ENCODE measurements around the gene IFITM1.
"Not testable (repeated sequence)": the region's sequence is repeated elsewhere in the genome, so short reads cannot be mapped to it uniquely, and the experiment has no call there.

The IFITM1 gene

GRCh38 chr11:282630-283360 lies 31.0 kb upstream of the IFITM1 start:
- no peak for DNase-seq (ENCODE audit: low read depth, low spot score)

DNA sequence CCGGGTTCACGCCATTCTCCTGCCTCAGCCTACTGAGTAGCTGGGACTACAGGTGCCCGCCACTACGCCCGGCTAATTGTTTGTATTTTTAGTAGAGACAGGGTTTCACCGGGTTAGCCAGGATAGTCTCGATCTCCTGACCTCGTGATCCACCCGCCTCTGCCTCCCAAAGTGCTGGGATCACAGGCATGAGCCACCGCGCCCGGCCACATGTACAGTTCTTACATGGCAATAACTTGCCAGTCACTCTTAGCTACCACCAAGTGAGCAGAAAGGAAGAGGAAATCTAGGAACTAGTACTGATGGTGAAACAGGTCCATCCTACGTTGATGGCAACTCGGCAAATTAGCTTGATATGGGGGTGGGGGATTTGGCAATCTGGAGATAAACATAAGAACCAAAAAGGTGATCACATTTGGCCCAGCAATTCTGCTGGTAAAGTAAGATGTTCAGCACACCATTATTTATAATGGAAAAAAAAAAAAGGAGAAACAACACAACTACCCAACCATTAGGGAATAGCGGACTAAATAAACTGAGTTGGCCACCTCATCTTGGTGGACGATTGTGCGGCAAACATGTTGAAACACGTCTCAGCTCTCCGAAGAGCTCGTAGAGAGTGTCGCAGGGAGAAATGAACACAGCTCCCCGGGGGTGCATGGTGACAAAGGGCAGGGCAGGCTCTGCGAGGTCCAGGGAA lies 30.3 kb upstream of the IFITM1 start:
- no peak for DNase-seq (ENCODE audit: low read depth, low spot score)

DNA sequence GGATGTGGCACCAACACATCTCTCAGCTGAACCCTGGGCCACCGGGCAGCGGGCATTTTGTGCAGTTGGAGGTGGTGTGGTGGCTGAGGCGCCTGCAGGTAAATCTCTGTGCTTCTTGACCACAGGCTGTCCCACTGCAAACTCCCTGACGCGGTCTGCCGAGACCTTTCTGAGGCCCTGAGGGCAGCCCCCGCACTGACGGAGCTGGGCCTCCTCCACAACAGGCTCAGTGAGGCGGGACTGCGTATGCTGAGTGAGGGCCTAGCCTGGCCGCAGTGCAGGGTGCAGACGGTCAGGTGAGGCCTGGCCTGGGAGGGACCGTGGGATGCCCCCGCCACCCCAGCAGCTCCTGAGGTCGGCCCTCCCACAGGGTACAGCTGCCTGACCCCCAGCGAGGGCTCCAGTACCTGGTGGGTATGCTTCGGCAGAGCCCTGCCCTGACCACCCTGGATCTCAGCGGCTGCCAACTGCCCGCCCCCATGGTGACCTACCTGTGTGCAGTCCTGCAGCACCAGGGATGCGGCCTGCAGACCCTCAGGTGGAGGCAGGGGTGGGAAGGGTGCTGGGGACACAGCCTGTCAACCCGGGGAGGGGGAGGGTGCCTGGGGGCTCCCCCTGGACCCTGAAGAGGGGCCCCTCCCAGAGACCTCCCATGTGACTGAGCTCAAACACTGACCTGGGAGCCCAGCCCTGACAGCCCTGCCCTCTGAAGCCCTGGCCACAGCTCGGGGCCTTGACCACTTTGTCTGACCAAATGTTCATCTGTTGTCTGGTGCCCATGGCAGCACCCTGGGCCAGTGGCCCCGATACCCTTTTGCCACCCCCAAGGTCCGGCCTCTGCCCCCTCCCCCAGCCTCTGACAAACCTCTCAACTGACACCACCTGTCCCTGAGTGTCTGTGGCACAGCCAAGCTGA lies 29.5 kb upstream of the IFITM1 start:
- no peak for DNase-seq (ENCODE audit: low read depth, low spot score)

DNA sequence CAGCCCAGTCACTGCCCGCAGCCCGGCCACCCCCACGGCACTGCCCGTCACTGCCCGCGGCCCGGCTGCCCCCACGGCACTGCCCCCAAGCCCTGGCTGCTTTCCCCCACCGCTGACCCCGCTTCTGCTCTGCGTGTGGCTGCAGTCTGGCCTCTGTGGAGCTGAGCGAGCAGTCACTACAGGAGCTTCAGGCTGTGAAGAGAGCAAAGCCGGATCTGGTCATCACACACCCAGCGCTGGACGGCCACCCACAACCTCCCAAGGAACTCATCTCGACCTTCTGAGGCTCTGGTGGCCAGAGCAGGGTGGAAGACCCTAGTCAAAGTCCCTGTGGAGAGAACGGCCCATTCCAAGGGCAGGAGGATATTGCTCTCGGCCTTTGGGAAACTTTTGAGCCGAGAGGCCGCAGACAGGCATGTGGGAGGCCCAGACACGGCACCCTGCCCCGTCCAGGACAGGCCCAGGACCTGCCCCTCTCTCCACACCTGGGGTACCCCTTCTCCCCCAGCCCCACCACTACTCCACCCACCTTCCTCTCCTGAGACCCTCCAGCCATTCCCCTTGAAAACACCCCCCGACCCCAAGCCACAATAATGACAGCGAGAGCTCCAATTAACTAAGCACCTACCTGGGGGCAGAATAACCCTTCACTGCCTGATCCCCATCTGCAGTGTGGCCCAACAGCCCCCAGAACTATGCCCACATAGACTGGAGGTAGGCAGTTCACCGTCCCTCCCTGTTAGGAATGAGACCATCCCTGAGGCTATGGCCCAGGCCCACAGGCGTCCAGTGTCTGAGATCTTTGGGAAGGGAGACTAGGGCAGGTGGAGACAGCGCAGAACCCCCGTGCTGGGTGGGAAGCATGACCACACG lies 28.6 kb upstream of the IFITM1 start:
- DNase-seq (ENCODE audit: low read depth, low spot score), result no peak

DNA sequence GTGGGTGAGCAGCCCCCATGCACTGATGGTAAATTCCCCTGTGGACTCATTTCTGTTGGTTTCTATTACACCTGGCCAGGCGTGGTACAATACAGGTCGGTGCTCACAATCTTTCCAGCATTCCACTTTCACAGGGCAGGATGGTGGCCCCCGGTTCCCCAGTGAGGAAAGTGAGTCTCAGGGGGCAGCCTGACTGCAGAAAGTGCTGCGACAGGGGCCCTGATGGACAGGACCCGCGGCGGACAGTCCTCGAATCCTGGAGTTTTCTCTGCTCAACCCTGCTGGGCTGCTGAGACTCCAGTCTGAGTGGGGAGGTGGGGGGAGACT lies 28.0 kb upstream of the IFITM1 start:
- no peak for DNase-seq (ENCODE audit: low read depth, low spot score)

GRCh38 chr11:286977-287820 lies 26.6 kb upstream of the IFITM1 start:
- not testable (repeated sequence) for DNase-seq (ENCODE audit: low read depth, low spot score)

DNA sequence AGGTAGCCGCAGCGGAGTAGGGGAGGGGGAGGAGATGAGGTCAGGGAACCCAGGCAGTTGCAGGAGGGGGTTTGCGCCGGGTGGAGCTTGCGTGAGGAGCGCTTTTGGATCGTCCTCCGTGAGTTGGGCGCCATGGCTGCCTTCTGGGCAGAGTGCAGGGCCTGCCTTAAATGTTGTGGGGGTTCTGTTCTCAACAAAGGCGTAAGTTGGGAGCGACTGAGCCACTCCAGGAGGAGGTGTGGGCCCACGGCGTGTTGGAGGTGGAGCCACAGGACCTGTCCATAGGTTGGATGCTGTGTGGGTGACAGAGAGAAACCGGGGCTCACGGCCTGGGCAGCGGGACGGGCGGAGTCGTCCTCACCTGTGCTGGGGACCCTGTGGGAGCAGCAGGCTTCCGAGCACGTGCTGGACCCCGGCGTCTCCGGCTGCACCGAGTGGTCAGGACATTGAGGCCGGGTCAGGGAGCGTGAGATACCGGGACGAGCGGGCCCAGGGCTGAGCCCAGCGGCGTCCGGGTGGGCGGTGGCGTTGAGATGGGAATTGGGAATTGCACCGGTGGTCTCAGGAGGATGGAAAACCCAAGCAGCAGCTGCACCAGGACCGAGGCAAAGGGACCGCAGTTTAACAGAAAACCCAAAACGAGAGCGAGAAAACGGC lies 25.9 kb upstream of the IFITM1 start:
- no peak for DNase-seq (ENCODE audit: low read depth, low spot score)

DNA sequence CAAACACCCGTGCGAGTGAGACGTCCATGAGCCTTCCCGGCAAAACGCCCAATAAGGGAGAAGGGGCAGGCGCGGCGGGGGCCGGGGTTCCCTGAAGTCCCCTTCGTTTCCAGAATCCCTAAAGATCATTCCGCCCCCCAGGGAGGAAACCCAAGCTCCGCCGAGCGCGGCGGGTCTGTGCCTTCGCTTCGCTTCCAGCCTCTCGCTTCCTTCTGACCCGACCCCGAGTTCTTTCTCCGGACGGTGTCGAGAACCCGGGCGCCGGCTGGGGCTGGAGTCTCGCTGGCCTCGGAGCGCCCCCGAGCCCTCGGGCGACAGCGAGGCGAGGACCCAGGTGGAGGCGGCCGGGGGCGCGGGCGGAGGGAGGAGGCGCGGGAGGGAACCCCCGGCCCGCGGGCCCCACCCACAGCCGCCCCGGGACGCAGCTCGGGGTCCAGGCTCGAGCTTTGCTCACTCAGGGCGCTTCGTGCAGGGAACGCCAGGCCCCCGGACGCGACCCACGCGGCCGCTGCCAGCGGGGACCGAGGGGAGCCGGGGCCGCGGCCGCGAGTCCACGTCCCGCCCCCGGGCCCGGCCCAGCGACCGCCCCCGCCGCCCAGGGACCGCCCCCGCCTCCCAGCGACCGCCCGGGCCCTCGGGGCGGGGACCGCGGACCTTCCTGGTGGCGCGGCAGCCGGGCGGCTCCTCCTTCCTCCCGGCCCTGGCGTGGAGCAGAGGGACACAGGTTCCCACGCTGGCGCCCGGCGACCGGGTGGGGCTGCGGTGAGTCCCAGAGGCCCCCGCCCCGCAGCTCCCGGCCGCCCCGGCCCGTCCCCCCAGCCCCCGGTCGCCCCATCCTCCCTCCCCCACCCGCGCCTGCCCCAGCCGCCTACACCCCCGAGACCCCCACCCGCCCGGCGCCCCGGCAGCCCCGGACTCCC lies 25.1 kb upstream of the IFITM1 start, which contains the start of gene PGGHG:
TSS of gene PGGHG (plus strand) at position 649 of the 920 bp plus-strand sequence. CDS start 691 bp downstream, outside the sequence.
- no peak for DNase-seq (ENCODE audit: low read depth, low spot score)

- DNase-seq (ENCODE audit: low read depth, low spot score), result no peak
Observed at GRCh38 chr11:289398-289711, 24.5 kb upstream of the IFITM1 start.

GRCh38 chr11:289712-290620 lies 23.9 kb upstream of the IFITM1 start:
- DNase-seq (ENCODE audit: low read depth, low spot score), result no peak

GRCh38 chr11:290621-291231 lies 23.1 kb upstream of the IFITM1 start:
- DNase-seq (ENCODE audit: low read depth, low spot score), result no peak

GRCh38 chr11:291281-292210 lies 22.3 kb upstream of the IFITM1 start:
- peak; percentile 64 for DNase-seq (ENCODE audit: low read depth, low spot score)

GRCh38 chr11:292211-293121 lies 21.4 kb upstream of the IFITM1 start:
- DNase-seq (ENCODE audit: low read depth, low spot score), result no peak

DNA sequence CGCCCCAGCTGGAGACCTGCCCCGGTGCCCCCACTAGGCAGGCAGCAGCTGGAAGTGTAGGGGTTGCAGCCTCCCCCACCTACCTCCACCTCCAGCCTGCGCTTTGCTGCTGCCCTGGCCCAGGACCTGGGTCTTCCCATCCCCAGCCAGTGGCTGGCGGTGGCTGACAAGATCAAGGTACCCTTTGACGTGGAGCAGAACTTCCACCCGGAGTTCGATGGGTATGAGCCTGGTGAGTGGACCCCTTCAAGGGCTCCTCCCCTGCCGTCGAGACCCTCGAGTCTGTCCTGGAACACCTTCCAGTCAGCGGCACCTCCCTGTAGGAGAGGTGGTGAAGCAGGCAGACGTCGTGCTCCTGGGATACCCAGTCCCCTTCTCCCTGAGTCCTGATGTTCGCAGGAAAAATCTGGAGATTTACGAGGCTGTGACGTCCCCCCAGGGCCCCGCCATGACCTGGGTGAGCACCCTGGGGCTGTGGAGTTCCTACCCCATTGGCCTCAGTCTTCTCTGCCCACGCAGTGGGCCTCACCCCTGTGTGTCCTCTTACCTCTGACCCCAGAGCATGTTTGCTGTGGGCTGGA lies 20.5 kb upstream of the IFITM1 start:
- no peak for DNase-seq (ENCODE audit: low read depth, low spot score)

All from ELF-1 (cell line).